HG03135 (cell line): ENCODE results near the gene NCK2.
"Not testable (repeated sequence)": the region's sequence is repeated elsewhere in the genome, so short reads cannot be mapped to it uniquely, and the experiment has no call there.

Experiments
- ATAC-seq: cut with Tn5 transposase; IDR thresholded peaks from one replicate; pipeline ENCODE4 v1.9.1; 2021; ENCODE audit warnings: mild to moderate bottlenecking, moderate library complexity; ENCODE audit not compliant: unreplicated experiment

NCK2 gene

DNA sequence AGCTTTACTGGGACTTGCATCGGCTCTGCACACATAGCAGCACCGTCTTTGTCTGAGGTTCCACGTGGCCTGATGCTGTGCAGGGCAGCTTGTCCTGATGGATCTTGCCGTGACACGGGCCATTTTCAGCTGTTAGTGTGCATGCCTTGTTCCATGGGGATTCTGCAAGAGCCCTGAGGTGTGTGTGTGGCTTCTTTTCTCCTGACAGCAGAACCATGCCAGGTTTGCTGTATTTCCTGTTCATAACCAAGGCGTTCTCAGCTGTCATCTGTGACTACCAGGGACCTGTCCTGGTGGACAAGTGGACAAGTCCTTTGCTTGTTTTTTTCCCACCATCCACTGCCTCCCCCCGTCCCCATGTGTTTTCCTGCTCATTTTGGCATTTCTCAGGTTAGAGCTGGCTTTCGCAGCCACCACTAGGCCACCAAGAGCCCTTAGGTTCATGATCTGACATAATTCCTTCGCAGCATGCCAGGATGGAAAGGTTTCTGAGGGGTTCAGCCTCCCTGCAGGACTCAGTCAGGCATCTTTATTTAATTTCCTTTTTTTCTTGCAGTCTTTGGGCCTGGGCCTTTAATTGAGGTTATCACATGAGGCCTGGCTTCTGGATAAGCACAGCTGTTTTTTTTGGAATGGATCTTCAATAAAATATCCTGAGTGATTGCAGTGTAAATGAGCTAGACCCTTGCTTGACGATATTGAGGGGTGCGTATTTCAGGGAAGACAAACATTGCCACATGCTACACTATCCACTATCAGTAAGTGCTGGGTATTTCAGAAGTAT is 139.4 kb downstream of the NCK2 start:
- no peak for ATAC-seq

DNA sequence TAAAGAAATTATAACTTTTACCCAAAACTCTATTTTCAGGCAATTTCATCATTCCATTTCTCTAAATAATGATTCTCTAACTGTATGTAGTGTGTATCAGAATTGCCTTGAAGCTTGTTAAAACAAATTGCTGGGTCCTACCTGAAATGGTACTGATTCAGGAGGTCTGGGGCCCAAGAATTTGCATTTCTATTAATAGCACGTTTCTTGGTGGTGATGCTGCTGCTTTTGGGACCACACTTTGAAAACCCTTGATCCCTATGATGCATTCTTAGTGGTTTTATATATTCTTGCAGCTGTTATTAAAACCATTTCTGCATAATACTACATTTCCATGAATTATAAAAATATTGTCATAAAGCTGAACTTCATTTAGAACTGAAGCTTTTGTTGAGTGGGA is 140.7 kb downstream of the NCK2 start:
- ATAC-seq: no peak

DNA sequence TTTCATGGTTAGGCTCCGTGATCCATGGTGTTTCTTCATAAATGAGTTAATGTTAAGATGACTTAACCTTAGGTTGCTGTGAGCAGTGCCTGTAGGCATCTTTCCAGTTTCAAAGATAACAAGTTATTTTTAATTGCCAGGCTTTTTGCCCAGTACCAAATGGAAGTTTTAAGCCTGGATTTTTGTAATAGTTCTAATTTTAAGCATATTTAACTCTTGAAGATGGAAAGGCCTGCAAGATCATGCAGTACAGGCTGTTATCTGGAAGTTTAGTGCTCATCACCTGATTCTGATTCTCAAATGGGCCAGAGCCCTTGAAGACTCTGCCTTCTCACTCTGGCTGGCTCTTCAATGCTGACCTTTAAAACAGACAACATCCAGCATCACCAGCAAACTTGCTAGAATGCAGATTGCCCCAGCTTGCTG is 141.3 kb downstream of the NCK2 start:
- no peak for ATAC-seq

DNA sequence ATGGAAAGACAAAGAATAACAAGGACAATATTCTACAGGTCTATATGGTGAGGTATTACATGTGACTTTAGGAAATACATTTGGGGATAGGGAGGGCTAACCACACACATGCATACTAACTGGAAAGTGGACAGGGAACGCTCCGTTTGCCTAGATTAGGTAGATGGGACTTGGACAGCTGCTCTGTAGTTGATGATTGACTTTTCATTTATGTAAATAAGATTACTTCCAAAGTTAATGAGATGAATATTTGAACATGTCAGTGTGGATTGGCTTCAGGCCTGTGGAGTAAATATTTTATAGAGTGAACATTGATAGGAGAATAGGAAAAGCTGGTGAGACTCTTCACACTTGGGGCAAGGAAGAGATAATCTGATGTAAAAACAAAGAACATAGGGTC is 142.0 kb downstream of the NCK2 start:
- ATAC-seq: no peak

DNA sequence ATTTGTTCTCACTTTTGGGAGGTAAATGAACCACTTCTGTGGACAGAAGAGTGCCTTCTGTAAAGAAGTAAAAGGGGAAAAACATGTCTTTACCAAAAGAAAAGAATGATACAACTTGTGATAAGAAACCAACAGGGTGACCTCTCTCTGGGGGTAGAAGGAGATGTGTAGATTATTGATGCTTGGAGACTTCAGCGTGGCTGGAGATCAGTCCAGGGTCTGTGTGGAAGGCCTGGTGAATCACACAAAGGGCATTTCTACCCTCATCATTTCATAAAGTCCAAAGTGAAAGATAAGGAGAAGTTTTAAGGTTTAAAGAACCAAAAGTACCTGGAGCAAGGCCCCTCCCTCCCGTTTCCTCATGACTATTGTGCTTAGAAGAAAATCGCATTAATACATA is 142.5 kb downstream of the NCK2 start:
- ATAC-seq: no peak

DNA sequence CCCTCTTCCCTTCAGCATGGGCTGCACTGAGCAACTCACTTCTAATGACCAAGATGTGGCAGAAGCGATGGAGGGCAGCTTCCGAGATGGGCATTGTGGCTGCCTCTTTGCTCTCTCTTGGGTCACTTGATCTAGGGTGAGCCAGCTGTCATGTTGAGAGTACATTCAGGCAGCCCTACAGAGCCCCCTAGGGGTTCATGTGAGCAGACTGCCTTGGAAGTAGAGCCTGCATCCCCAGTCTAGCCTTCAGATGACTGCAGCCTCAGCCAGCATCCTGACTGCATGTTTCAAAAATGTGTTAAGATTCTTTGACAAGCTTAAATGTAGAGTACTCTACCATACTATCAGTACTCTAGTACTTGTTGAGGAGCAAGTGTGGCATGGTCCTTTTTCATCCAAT is 143.9 kb downstream of the NCK2 start:
- ATAC-seq: no peak

DNA sequence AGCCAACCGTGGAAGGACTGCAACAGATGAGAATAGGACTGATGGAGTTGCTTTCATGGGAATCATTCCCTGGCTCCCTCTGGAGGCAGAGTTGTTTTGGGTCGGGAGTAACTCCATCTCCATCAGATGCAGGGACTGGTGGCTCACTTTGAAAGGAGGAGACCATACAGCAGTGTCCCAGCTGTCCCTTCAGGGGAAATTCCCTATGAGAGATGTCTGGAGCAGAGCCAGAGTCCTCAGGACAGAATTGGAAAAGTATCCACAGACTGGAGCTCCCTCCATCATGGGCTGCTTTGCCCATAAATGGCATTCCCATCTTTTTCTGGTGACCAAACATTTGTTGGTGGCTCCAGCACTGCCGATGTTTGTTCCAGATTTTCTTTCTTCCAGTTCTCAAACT is 144.3 kb downstream of the NCK2 start:
- no peak for ATAC-seq

DNA sequence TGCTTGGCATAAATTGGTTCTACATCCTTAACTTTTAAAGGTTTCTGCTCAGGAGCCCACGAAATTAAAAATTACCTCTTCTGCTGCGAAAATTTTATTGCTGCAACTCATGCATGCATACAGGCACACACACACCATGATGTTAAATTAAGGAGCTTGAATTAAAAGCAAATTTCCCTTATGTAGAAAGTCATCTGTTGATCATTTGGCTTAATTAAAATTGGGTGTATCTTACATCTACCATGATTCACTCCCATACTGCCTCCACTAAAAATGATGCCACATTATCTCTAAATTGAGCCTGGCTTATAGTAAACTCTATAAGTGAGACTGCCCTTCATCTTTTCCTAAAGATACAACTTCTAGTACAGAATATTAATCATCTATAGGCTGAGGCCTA is 145.4 kb downstream of the NCK2 start:
- ATAC-seq: no peak

DNA sequence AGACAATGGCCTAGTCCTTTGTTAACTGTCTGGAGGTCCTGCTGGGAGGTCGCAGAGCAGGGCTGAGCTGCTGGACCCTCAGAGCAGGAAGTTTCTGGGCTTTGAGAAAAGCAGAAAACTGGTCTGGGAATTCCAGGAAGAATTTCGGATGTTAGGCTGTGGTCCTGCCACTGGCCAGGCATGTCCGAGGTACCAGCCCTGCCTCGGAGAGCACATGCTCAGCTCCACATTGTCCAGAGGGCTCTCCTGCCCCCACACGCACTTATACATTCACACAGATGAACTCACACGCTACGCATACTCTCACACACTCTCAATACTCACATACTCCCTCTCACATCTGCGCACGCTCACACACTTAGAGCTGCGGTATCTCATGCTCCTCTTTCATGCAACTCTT is 146.1 kb downstream of the NCK2 start:
- no peak for ATAC-seq

DNA sequence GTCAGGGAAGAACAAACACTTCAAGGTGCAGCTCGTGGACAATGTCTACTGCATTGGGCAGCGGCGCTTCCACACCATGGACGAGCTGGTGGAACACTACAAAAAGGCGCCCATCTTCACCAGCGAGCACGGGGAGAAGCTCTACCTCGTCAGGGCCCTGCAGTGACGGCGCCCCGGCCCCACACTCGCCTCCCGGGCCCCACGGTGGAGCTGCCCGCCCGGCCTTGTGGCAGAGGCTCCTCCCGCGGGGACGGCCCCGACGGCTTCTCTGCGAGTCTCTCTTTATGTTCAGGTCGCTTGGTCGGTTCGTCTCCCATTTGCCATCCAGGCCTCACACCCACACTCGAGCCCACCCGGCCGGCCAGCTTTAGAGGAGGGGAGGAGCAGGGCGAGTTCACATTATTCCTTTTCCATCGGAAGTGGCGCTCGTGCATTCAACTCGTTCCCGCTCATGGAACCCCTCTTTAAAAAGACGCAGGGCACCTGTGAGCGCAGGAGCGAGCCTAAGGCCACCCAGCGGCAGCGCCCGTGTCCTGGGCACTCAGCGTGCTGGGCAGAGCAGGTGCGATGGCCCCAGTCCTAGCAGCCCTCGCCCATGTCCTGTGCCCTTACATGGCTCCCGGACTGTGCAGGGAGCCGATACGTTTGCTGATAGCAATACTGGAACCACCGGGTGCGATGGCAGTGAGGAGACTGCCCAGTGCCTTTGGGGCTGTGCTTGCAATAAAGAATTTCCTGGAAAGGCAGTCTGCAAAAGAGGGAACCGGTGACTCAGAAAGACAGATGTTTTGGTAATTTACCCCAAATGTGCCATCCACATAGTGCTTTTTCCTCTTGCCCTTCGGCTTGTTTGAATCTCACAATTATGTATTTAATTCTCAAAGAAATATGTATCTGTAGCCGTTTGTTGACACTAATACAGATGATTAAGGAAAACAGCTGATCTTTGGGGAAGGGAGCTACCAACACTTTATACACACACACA is 148.6 kb downstream of the NCK2 start:
- no peak for ATAC-seq

DNA sequence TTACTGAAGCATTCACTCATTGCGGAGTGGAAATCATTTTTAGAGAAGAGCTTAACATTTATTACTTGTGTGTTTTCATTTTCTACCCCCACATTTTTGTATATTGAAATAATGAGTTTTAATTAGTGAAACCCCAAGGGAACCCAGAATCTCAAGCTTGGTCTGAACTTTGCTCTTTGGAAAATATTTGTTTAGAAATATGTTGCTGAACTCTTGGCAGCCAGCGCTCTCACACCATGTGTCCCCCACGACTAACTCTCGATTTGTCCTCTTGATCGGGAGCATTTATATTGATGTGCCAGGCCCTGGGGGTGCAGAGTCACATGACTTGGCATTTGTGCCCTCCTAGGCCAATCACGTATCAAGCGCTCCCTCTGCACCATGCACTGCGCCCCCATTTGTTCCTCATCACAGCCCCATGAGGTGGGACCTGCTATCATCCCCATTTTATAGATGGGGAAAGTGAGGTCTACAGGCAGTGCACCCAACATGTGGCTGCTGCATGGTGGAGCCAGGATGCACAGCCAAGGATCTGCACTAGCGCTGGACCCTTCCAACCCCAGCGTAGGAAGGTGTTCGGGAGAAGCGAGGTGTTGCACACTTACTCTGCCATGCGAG is 149.7 kb downstream of the NCK2 start:
- ATAC-seq: no peak

DNA sequence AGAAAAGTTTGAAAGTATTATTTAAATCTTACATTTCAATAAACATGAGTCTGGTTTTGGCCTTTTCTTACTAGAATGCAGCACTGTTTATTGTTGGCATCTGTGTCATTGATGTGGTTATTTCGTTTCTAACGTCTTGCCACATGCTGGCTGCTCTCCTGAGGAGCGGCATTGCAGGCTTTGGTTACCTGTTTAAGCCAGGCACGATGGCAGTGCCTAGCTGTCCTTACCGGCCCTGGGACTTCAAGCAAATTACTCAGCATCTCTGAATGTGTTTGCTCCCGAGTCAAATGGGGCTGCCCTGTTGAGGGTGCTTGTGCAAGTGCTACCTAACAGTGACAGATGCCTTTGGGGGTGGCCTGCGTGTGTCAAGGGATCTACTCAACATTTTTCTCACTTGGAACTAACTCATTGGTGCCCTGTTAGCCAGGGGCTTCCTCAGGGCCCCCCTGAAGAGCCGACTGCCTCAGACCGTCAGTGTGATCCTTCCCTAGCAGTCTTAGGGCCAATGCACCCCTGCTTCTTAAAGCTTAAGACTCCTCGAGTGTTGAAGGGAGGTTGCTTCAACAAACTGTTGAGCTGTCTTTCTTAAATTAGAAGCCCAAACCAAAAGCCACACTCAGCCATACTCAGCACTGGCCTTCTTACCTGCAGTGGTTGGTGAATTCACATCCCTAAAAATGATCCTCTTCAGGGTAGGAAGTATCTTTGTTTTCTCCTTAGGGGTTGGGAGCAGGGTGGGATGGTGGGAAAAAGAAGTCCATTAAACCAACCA is 151.5 kb downstream of the NCK2 start:
- ATAC-seq: no peak

DNA sequence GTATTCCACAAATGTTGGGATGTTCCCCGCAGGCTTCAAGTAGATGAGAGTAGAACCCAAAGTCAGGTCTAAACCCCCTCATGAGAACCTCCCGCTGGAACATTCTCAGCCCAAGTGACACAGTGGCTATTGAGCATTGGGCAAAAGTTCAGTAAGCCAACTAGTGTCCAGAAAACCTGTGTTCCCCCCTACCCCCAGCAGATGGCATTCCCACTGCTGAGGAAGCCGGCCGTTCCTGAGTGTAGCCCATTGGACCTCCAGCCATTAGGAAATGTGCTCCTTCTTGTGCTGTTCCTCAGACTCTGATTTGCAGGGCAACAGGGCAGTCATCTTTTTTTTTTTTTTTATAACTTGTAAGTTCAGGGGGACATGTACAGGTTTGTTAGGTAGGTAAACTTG is 152.1 kb downstream of the NCK2 start:
- no peak for ATAC-seq

DNA sequence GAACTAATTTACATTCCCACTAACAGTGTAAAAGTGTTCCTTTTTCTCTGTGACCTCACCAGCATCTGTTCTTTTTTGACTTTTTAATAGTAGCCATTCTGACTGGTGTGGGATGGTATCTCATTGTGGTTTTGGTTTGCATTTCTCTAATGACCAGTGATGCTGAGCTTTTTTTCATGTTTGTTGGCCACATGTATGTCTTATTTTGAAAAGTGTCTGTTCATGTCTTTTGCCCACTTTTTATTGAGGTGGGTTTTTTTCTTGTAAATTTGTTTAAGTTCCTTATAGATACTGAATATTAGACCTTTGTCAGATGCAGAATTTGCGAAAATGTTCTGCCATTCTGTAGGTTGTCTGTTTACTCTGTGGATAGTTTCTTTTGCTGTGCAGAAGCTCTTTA is 153.0 kb downstream of the NCK2 start:
- ATAC-seq: not testable (repeated sequence)

DNA sequence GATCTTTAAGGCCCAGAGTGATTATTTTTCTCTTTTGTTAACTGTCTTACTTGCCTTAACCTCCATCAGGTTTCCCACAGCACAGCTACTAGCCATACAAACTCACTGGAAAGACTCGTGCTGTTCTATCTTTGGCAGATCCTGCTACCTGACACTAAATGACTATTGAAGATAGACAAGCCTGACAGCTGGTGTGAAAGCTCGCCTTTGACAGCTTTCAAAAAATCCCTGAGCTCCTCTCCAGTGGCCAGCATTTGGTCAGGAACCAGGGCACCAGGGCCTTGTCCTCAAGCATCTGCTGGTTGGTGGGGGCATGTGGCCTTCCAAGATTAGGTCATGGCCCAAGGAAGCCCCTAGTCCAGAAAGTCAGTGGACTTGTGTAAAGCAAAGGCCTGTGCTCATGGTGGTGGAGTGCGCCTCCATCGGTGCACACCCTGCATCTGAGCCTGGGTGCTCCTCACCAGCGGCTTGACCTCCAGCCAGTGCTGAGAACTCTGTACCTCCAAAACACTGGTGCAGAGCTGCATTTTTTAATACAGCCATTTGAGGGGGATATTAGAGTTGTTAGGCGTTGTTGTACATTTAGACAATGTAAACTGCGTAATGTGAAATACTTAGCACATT is 158.5 kb downstream of the NCK2 start:
- no peak for ATAC-seq

DNA sequence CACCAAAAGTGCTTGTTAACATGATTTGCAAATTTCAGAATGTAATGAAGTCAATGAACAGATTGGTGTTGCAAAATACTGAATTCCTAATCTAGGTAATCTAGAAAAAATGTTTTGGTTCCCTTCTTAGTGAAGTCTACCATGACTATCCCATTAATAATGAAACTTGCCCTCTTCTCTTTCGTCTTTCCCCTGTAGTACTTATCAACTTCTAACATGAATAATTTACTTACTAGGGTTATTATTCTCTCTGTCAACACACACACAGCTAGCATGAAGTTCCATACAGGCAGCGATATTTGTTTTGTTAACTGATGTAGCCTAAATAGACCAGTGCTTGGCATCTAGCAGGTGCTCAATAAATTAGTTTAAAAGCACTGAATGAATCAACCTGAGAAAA is 160.2 kb downstream of the NCK2 start:
- ATAC-seq: peak; percentile 92

DNA sequence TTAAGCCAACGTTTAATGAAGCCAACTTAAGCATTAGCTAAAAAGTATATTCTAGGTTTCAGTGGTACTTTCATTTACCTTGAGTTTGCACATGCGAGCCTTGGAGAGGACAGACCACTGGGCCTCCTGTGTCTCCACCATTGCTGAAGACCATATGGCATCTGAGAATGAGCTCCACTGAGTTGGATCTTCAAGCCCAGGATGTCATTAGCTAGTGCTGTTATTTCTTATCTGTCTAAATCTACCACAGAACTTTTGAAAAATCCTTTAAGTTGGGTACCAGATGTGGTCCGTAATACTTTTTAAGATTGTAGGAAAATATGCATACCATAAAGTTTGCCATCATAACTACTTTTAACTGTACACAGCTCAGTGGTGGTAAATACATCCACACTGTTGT is 161.8 kb downstream of the NCK2 start:
- ATAC-seq: no peak

DNA sequence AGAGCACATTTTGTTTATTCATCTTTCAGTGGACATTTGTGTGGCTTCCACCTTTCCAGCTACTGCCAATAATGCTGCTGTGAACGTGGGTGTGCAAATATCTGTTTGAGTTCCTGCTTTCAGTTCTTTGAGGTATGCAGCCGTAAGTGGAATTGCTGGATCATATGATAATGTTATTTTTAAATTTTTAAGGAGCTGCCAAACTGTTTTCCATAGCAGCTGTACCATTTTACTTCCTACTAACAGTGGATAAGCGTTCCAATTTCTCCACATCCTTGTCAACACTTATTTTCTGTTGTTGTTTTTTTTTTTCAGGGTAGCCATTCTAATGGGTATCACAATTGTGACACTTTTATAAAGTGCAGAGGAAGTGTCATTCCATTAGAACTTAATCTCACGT is 162.5 kb downstream of the NCK2 start:
- ATAC-seq: no peak

DNA sequence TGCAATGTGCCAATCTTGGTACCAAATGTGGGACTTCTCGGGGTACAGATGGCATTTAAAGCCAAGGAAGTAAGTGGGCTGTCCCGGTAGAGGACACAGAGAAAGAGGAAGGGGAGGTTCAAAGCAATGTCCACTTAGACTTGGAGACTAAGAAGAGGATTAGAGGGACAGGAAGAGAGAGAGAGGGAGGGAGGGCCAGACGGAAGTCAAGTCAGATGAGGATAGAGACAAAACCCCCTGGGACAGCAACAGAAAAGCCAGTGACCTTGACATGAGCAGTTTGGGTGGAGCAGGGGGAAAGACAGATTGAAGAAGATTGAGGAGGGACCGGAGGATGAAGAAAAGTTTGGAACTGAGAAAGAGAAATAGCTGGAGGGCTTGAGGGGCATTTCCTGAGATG is 164.5 kb downstream of the NCK2 start:
- ATAC-seq: no peak

DNA sequence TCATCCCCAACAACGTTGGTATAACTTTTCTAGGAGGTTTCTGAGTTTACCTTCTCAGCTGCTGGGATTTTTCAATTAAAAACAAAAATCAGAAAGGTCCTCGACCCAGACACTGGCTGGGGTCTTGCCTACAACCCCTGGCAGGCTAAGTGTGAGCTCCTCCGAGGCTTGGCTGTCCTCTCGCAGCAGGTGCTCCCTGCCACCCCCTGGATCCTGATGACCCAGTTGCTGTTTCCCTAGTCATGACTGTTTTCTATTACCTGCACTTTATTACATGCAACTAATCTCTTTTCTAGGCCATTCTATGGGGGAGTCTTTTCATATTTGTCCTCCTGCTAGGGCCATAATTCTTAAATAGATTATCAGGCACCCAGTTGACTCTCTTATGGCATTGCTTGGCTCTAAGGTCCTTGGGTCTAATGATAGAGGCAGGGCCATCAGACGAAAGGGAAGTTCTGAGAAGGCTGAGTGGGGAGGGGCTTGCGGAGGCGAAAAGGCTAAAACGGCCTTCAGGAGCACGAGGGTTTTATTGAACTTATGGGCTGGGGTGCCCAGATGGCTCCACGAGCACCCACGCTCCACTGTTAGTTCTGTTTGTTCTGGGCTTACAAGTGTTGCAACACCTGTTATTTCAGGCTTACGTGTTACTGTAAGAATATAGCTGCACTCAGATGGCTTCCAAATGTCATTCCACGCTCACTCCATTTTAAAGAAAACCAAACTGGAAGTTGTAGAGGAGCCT is 166.0 kb downstream of the NCK2 start:
- ATAC-seq: no peak
